SK-N-MC (cell line): Measurements from ENCODE around the gene SLC2A2.

ENCODE experiments used
- EZH2 ChIP-seq: fragments of 200-600 bp; sonication (generic); IDR thresholded peaks from one replicate; pipeline ENCODE4 v1.6.1; 2017; ENCODE audit warnings: antibody characterized with exemption
- FOXP2 ChIP-seq: optimal IDR thresholded peaks from 2 replicates; pipeline ENCODE3; 2011; ENCODE audit warnings: mild to moderate bottlenecking, moderate library complexity; ENCODE audit not compliant: insufficient read depth; ENCODE audit errors: extremely low read length, control extremely low read depth
- POLR2AphosphoS5 ChIP-seq: IDR thresholded peaks from 2 replicates; pipeline ENCODE4 v1.6.1; 2012; ENCODE audit warnings: mild to moderate bottlenecking, low read depth, low read length, borderline replicate concordance

- TF ChIP-seq POLR2AphosphoS5 (no peak), EZH2 (no peak), FOXP2 (no peak)
These were observed 5.1 kb downstream of the SLC2A2 start for GRCh38 chr3:171021377-171021776.
